ENCODE results near the gene FAM13B.
"Not testable (repeated sequence)": the region's sequence is repeated elsewhere in the genome, so short reads cannot be mapped to it uniquely, and the experiment has no call there.

DNA sequence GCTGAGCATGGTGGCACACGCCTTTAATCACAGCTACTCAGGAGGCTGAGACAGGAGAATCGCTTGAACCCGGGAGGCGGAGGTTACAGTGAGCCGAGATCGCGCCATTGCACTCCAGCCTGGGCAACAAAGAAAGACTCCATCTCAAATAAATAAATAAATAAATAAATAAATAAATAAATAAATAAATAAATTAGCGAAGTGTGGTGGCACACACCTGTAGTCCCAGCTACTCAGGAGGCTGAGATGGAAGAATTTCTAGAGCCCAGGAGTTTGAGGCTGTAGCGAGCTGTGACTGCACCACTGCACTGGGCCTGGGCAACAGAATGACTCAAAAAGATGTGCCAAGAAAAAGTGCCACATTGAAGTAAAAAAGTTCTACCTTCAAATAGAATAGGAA, 6.1 kb downstream of the FAM13B start:
- TF ChIP-seq, protein P1, sequence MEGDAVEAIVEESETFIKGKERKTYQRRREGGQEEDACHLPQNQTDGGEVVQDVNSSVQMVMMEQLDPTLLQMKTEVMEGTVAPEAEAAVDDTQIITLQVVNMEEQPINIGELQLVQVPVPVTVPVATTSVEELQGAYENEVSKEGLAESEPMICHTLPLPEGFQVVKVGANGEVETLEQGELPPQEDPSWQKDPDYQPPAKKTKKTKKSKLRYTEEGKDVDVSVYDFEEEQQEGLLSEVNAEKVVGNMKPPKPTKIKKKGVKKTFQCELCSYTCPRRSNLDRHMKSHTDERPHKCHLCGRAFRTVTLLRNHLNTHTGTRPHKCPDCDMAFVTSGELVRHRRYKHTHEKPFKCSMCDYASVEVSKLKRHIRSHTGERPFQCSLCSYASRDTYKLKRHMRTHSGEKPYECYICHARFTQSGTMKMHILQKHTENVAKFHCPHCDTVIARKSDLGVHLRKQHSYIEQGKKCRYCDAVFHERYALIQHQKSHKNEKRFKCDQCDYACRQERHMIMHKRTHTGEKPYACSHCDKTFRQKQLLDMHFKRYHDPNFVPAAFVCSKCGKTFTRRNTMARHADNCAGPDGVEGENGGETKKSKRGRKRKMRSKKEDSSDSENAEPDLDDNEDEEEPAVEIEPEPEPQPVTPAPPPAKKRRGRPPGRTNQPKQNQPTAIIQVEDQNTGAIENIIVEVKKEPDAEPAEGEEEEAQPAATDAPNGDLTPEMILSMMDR (IDR thresholded peaks at IDR 0.05), result not testable (repeated sequence)
- TF ChIP-seq POLR2AphosphoS5, POLR2A, EP300 (IDR thresholded peaks at IDR 0.05): not testable (repeated sequence)

Measured in sigmoid colon (tissue), 4 donors.